NAMALWA (cell line): ENCODE results near the gene SLC2A9.
"Not testable (repeated sequence)": the region's sequence is repeated elsewhere in the genome, so short reads cannot be mapped to it uniquely, and the experiment has no call there.

Experiments
- DNase-seq: peaks from one replicate; pipeline ENCODE4 v3.0.0-alpha.2; 2015; ENCODE audit warnings: low spot score

The SLC2A9 gene

DNA sequence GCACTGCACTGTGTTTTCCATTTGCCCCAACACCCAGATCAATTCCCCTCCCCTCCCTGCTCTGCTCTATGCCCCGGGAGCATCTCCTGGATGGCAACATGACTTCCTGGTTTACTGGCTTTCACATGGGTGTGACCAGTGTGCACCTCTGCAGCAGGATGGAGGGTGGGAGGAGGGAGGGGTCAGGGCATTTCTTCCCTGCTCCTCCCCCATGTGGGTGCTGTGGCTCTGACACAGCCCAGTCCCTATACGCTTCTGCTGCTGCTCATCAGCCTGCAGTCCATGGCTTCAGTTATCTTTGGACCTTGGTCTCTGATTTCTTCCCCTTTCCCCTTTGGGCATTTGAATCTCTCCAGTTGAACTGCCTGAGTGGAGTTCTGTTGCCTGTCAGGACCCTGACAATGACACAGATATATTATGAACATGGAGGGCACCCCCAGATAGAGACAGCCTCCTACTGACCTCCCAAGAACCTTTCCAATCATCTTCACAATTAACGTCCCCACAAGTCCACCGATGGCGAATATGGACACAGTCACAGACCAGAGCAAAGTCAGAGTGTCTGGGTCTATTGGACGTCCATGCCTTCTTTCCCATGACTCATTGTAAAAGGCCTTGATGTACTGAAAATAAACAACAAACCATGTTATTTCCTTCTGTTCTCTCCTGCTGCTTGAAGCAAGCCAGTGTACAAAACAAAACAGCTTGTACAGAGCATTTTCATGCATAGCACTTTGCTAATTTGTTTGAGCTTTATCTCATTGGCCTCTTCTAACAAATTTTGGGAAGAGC is 24.8 kb downstream of the SLC2A9 start:
- DNase-seq = no peak

DNA sequence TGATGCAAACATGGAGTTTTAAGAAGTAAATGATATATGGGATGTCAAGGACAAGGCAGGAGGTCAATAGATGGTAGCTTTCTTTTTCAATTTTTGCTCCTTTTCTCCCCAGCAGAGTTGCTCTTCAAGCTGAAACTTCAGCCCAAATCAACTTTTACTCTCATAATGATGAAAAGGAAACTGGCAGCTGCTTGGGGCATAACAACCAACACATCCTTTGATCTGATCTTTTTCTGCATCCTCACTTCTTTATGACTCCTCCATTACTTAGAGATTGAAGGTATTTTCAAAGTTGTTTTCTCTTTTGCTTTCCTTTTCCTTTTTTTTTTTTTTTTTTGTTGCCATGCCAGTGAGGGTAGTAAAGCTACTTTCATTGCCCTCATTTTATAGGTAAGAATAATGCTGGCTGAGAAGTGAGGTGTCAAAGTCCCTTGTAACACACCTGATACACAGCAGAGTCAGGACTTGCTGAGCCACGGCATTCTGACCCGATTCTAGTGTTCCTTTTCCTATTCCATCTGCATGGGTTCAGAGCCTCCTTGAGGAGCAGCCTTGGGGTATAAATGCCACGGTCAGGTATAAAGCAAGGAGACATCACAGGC is 26.9 kb downstream of the SLC2A9 start:
- no peak for DNase-seq

DNA sequence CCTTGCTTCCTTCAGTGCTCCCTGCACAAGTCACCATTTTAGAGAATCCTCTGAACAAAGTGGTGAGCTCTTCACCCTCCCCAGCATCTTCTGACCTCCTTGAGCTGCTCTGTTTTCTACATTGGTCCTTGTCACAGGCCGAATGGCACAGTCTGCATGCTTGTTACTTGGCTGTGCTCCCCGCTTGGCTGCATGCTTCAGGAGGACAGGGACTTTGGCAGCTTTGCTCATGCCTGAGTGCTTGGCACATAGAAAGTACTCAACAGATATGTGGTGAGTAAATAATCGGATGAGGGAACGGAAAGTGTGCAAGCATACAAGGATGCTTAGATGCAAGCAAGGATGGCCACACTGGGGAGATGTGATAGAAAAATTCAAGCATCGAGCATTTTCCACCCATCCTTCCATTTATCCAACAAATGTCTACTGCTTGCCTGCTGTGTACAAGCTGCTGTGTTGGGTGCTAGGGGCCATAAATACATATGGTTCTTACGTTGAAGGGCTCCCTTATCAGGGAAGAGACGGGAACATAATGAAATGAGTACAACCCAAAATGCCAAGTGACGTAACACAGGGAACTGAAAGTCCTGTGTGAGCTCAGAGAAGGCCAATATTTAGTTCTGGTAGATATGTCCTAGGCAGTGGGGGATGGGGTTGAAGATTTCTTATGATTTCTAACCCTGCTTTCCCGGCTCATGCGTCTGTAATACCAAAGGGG is 31.2 kb downstream of the SLC2A9 start:
- no peak for DNase-seq

DNA sequence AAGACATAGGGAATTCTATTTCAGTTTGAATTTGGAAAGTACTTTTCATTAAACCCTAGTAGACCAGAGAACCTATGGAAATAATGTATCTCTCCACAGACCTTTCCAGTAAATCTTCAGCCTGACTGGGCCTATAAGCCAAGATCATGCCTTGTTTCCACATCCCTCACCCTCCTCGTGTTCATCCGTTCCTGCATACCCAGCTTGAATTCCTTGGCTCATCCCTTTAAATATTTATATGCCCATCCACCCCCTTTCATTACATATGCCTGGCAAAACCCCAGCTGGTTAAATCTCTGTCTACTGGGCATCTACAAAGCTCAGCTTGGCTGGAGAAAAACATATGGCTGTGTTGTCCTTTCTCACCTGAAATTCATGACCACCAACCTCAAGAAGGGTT is 32.4 kb downstream of the SLC2A9 start:
- no peak for DNase-seq

DNA sequence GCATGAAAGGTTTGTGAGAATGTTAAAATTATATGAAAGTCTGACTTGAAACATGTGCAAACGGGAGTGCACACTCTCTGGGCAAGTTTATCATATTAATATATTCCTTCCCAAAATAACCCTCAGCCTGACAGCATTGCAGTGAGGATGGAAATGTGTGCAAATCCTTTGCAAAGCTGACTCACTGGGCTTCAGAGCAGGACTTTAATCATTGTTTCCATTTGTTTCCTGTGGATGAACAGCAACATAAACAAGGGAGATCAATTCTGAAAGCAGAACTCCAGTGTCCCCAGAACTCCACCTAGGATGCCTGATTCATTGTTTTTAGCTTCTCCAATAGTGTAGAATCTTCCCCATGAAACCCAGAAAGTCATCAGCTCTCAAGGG is 32.9 kb downstream of the SLC2A9 start:
- DNase-seq = no peak

DNA sequence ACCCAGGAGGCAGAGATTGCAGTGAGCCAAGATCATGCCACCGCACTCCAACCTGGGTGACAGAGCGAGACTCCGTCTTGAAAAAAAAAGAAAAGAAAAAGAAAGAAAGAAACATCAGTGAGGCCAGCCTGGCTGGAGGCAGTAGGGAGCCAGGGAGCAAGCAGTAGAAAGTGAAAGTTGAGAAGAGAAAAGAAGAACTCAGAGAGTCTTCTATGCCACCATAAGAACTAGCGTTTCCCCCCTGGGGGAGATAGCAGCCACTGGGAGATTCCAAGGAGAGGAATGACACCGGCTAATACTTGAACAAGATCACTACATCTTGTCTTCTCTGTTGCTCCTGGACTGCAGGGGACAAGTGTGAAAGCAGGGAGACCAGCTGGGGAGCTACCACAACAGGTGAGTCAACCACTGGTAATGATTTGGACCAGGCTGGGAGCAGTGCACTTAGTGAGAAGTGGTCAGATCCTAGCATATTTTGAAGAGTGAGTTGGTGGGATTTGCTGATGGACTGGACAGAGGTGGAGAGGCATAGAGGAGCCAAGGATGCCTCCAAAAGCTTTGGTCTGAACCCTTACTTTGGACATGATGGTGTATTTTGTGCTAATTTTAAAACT is 33.4 kb downstream of the SLC2A9 start:
- DNase-seq = no peak

DNA sequence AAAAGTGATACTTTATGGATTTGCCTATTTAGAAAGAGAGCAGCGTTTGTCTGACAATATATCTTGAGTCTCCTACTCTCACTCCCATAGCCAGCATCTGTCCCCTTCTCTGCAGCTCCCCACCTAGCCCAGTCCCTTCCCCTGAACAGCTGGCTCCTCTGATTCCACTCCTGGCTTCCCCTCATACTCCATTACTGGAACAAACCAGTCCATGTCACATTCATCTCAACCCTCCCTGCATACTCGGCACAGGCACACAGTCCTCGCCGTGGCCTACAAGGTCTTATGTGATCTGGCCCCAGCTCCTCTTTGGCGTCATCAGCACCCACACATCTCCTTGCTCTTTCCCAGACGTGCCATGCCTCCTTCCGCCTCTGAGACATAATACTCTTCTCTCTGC is 36.7 kb downstream of the SLC2A9 start:
- DNase-seq = no peak

DNA sequence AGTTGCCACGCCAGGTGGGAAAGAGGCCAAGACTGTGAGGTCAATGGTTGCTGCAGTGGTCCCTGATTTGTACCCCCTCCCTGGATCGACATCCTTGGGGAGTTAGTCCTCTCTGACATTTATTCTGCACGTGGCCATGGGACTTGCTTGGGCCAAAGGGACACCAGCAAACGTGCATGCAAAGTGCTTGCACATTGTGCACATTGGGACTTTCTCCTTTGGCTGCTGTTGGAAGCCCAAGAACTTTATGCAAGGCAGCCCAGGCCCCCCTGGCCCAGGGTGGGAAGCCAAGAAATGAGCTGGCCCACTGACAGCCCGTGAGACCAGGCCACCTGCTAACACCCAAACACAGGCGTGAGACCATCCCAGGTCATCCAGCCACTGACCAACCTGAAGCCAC is 38.1 kb downstream of the SLC2A9 start:
- no peak for DNase-seq

DNA sequence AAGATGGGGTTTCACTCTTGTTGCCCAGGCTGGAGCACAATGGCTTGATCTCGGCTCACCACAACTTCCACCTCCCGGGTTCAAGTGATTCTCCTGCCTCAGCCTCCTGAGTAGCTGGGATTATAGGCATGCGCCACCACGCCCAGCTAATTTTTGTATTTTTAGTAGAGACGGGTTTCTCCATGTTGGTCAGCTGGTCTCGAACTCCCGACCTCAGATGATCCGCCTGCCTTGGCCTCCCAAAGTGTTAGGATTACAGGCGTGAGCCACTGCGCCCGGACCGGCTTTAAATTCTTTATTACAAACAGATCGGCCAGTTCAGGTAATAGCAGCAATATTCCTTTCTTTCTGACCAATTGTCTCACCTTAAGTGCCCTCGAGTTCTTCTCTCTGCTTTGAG is 39.4 kb downstream of the SLC2A9 start:
- not testable (repeated sequence) for DNase-seq

DNA sequence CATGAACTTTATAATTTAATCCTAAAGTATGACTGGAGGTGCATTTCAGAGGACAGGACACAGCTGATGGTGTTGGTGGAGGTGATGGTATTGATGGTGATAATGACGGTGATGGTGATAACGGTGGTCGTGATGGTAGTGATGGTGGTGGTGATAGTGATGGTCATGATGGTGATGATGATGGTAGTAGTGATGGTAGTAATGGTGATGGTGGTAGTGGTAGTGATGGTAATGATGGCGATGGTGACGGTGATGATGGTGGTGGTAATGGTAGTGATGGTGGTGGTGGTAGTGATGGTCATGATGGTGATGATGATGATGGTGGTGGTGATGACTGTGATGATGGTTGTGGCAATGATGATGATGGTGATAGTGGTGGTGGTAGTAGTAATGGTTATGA is 40.4 kb downstream of the SLC2A9 start:
- DNase-seq = no peak

DNA sequence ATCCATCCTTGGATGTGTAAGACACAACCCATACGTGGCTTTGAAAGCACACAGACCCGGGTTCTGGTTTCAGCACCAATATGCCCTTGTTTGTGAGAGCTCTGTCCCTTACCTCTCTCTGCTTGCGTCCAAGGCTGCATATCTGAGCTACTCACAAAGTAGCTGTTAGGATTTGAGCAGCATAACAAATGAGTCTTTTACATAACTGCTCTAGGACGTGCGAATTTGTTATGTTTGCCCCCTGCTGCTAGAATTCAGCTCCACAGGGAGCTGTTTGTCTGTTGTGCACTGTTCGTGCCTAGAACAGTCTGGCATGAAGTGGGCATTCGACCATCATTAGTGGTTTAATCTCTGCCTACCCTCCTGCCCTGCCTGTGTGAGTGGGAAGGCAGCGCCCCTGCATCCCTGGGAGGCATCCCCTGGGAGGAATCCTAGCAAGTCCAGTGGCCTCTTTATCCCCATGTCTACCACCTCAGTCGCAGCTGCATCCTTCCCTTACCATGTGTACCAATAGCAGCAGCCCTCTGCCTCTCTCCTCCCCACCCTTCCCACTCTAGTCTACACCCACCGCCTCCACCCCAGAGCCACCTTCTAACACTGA is 42.1 kb downstream of the SLC2A9 start:
- DNase-seq = peak; percentile 3

DNA sequence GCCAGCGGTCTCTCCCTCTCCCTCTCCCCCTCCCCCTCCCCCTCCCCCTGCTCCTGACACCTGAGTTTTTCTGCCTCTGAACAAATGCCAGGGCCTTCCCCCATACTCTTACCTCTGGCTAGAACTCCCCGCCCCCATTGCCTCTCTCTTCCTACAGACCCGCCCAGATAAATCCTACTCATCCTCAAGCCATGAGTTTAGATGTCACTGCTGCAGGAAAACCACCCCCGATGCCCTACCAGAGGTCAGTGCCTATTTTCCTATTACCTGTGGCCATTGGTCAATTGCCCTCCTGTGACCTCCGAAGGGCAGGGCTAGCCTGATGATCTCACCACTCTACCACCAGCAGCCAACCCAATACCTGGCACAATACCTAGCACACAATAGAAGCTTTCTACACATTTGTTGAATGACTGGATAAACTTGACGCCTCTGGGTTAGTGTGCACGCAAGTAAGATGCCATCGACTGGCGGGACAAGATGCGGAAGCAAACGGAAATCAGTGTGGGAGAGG is 43.7 kb downstream of the SLC2A9 start:
- no peak for DNase-seq

DNA sequence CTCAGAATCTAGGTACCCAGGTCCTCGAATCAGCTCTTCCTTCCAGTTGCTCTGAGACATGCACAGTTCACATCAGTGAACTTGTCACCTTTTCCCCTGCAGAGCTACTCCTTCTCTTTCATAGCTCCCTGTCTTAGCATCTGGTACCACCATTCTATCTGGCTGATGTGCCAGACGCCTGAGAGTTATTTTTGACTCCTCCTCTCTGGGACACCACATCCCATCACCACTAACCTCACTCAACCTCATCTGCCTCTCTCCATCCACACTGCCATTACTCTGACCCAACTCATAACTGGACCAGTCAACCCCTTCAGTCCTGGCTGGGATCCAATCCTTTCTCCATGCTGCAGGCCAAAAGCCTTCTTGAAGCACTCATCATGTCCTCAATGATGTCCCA is 44.5 kb downstream of the SLC2A9 start:
- no peak for DNase-seq

DNA sequence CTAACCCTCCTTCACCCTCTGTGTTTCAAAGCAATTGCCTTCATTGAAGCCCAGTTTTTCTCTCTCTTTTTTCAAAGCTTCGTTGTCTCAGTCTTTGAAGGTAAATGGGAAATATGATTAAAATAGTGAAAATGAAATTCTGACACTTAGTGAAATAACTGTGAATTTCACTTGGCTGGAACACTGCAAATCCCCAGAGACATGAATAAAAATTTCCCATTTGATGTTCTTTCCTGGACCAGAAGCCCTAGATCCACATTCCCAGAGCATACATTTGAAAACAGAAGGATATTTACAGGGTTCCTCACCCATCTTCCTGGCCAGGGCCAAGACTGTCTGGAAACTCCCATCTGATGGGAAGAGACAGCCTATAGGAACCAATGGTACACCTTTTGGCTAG is 45.0 kb downstream of the SLC2A9 start:
- no peak for DNase-seq

DNA sequence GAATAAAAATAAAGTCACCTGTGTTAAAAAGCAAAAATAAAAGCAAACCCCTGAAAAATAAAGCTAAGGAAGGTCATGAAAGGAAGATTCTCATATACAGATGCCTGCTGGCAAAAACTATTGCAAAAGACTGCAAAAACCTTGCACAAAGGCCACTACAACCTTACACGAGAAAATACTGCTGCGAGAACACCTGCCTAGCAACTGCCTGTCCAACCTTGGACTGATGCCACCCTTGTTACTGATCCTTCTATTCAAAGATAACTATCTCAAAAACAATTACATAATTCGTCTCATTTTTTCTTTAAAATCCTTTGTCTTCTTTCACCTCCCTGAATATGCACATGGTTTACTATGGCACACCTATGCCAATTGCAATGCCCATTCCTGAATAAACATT is 49.6 kb downstream of the SLC2A9 start:
- no peak for DNase-seq

DNA sequence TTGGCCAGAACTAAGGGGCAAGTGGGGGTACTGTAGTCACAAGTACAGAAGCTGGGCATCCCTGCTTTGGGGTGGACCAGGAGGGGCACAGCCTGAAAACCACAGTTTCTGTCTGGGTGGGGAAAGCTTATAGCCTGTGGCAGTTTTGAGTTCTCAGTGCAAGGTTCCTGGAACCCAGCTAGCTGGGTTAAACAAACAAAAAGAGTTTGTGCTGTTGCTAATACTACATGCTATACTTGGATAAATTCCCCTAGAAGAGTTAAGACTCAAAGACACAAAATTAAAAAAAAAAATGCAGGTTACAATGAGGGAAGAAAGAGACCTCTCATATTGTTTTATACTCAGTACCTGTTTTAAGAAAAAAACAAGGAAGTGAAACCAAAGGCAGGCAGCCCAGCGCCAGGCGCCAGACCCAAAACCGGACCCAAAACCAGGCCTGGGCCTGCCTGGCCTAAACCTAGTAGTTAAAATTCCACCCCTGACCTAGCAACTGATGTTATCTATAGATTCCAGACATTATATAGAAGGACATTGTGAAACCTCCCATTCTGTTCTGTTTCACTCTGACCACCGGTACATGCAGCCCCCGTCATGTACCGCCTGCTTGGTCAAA is 50.8 kb downstream of the SLC2A9 start:
- peak; percentile 3 for DNase-seq

DNA sequence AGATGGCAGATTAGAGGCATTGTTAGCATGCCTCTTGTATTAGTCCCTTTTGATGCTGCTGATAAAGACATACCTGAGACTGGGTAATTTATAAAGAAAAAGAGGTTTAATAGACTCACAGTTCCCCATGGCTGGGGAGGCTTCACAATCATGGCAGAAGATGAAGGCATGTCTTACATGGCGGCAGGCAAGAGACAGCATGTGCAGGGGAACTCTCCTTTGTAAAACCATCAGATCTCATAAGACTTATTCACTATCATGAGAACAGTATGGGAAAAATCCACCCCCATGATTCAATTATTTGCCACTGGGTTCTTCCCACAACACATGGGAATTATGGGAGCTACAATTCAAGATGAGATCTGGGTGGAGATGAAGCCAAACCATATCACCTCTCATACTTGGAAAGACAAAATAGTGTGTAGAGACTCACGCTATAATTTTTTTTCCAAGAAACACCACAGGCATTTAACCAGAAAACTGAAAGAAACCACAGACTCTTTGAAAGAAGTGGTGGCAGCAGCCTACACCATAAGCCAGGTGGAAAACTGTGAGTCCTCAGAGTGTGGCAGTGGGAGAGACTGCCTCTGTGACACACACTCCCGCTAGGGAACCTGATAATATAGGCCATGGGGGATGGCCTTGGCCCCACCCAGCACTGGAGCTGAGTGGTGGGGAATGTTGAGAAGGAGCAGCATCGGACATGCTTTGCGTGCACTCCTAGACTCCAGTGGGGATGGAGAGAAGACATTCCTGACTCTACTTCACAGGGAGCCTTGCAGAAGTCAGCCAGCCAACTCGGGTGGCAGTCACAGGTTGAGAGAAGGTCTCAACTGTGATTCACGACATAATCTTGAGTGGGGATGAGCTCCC is 51.5 kb downstream of the SLC2A9 start:
- DNase-seq = no peak

DNA sequence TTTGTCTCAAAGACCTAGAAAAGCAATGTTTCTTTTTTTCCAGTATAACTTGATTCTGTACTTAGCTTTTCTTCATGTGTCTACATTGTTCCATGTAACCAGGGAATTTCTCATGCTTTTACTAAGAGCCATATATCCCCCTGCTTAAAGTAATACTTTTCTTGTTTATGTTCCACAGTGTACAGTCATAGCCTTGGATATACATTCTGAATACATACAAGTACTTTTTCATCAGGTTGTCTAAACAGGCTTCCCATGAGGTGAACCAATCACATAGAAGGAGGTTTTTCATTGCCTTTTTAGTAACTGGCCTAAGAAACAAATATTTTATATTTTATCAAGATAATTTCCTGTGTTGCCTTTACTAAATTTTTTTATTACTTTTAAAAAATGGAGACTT is 52.8 kb downstream of the SLC2A9 start:
- no peak for DNase-seq

DNA sequence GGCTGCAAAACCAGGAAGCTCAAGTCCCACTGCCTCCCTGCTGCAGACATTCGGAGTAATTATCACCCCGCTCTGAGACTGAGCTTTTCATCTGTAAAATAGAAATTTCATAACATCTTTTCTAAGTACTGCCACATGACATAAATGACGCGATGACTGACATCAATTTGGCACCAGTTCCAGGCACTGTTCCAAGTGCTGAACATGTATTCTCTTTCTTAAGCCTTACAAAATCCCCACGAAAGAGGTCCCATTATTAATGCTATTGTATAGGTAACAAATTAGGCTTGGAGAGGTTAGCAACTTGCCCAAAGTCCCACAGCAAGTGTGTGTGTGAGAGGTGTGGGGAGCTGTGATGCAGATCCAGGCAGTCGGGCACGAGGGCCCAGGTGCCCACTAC is 56.4 kb downstream of the SLC2A9 start:
- no peak for DNase-seq

DNA sequence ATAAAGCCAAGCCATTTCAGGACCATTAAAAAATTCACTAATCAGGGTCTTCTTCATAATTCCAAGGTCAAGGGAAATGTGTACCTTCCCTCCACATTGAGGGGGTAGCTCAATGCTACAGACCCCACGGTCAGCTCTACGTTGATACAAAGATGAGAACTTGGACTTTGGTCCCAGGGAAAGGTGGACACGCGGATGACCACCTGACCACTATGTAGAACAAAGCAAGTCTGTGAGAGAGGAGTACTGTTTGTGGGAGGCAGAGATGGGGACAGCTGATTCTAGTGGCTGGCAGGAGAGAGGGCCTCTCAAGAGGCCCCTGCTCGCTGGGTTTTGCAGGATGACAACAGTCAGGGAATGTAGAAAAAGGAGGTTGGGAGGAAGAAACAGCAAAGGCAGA is 58.0 kb downstream of the SLC2A9 start:
- DNase-seq = no peak
